ENCODE data around the gene P2RY8.

DNA sequence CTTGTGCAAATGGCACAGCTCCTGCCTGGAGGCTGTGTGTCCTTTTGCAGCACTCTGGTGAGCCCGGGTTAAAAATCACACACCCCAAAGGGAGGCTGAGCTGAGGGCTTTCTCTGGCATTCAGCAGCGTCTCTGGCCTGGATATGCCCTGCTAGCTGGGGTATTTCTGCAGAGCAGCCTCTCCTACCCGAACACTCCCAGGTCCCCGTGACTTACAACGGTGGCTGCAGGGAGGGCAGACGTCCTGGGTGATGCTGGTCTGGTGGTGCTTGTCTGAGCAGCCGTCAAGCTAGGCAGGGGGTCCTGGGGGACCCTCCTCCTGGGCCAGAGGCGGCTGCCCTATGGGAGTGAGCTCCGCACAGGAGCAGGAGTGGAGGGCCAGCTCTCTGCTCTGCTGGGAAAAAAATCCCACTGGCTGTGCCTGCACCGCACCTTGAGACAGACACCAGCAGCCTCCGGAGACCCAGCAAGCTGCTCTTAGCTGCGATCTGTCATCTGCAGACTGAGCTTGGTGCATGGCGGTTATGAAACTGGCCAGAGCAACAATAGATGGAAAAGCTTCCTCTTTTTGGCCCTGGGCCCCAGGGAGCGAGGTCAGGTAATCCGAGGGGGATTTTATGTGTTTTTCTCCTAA is 43.0 kb downstream of the P2RY8 start:
- TF ChIP-seq EZH2 (optimal IDR thresholded peaks at IDR 0.05; ENCODE audit: low read depth, low read length) (no peak), EZH2phosphoT487 (IDR thresholded peaks at IDR 0.05; ENCODE audit: low read length) (no peak)
- TF ChIP-seq, protein P1, sequence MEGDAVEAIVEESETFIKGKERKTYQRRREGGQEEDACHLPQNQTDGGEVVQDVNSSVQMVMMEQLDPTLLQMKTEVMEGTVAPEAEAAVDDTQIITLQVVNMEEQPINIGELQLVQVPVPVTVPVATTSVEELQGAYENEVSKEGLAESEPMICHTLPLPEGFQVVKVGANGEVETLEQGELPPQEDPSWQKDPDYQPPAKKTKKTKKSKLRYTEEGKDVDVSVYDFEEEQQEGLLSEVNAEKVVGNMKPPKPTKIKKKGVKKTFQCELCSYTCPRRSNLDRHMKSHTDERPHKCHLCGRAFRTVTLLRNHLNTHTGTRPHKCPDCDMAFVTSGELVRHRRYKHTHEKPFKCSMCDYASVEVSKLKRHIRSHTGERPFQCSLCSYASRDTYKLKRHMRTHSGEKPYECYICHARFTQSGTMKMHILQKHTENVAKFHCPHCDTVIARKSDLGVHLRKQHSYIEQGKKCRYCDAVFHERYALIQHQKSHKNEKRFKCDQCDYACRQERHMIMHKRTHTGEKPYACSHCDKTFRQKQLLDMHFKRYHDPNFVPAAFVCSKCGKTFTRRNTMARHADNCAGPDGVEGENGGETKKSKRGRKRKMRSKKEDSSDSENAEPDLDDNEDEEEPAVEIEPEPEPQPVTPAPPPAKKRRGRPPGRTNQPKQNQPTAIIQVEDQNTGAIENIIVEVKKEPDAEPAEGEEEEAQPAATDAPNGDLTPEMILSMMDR (IDR thresholded peaks at IDR 0.05; ENCODE audit: low read length) = no peak

Data from MM.1S (cell line).